T-helper 17 cell (primary cell): ENCODE measurements around the gene REXO4. TPM values are rescaled to one million over a fixed set of nuclear protein-coding genes. Genes with fewer than 3 reads are reported as not detected.

ENCODE experiments used
- ATAC-seq: fragments of 150-1000 bp; cut with Tn5 transposase; 2 replicates; pipeline ENCODE4 v1.10.0; 2021; ENCODE audit warnings: mild to moderate bottlenecking, moderate library complexity
- DNase-seq, 3 donors: peaks; one replicate each; pipeline versions ENCODE4 v3.0.0 to v3.0.0-alpha.2; 2020 to 2021
- H3K9me3 ChIP-seq: one replicate; pipeline ENCODE4 v1.7.0; 2013; ENCODE audit warnings: low read length, mild to moderate bottlenecking; ENCODE audit not compliant: control insufficient read depth, poor library complexity, severe bottlenecking
- H3K27ac Mint-ChIP-seq: one replicate; pipeline ENCODE4 v1.8.0; 2022; ENCODE audit warnings: mild to moderate bottlenecking, moderate library complexity, mixed read lengths
- H3K27me3 Mint-ChIP-seq: one replicate; pipeline ENCODE4 v1.8.0; 2022; ENCODE audit warnings: mixed read lengths
- H3K36me3 Mint-ChIP-seq: one replicate; pipeline ENCODE4 v1.8.0; 2022; ENCODE audit warnings: low read depth, mixed read lengths
- H3K4me1 Mint-ChIP-seq: one replicate; pipeline ENCODE4 v1.8.0; 2022; ENCODE audit warnings: mild to moderate bottlenecking, mixed read lengths
- H3K4me3 Mint-ChIP-seq: one replicate; pipeline ENCODE4 v1.8.0; 2022; ENCODE audit warnings: mild to moderate bottlenecking, moderate library complexity, mixed read lengths
- total RNA-seq, 4 donors: library from RNA in 2 of 4; stranded (reverse) in 2 of 4; gene quantifications; one replicate each; pipeline ENCODE4 v1.2.3 and lab custom pipeline; 2022 to 2026

Gene REXO4
- total RNA-seq (10 to 100 TPM; 17.0 to 23.4 TPM), total RNA-seq (lab: John Stamatoyannopoulos, UW) (27.1 to 39.9 reads per million in 2 donors)

GRCh38 chr9:133417541-133418461, at the start of gene REXO4:
TSS of gene REXO4 (minus strand) at chr9:133418010. CDS start at chr9:133417844, 166 bp downstream.
- peak within 1 kb of the TSS; percentile 90 for H3K4me3 Mint-ChIP-seq
- no peaks in the 10 kb centered on the region for H3K36me3 Mint-ChIP-seq
- no peaks in the 10 kb centered on the region for H3K9me3 ChIP-seq
- H3K27ac Mint-ChIP-seq, result peak within 1 kb of the TSS; percentile 91
- DNase-seq (peak; percentile 54 to 80 (median 64)), ATAC-seq (peak; percentile 87)
- H3K27me3 Mint-ChIP-seq, result no peaks in the 10 kb centered on the region
- H3K4me1 Mint-ChIP-seq, result peaks cover 38% of the 10 kb centered on the region

GRCh38 chr9:133467101-133467500, 49.3 kb upstream of the REXO4 start:
- H3K27me3 Mint-ChIP-seq, result no peaks in the 10 kb centered on the region
- peaks cover 4% of the 10 kb centered on the region for H3K4me1 Mint-ChIP-seq
- H3K9me3 ChIP-seq, result no peaks in the 10 kb centered on the region
- H3K36me3 Mint-ChIP-seq, result no peaks in the 10 kb centered on the region
- no peak overlapping the region for H3K4me3 Mint-ChIP-seq
- DNase-seq (no peak), ATAC-seq (no peak)
- no peak overlapping the region for H3K27ac Mint-ChIP-seq

GRCh38 chr9:133465984-133466383, 48.2 kb upstream of the REXO4 start:
- Mint-ChIP-seq H3K27me3 (no peaks in the 10 kb centered on the region), H3K4me1 (peaks cover 4% of the 10 kb centered on the region), H3K27ac (no peak overlapping the region)

GRCh38 chr9:133464638-133465037, 46.8 kb upstream of the REXO4 start:
- Mint-ChIP-seq H3K27ac (no peak overlapping the region), H3K27me3 (no peaks in the 10 kb centered on the region), H3K4me1 (peaks cover 10% of the 10 kb centered on the region), H3K4me3 (no peak overlapping the region), H3K36me3 (no peaks in the 10 kb centered on the region)
- DNase-seq, result no peak
- no peak for ATAC-seq
- no peaks in the 10 kb centered on the region for H3K9me3 ChIP-seq

More at GRCh38 chr9:133465984-133466383, 48.2 kb upstream of the REXO4 start:
- no peak for DNase-seq
- no peaks in the 10 kb centered on the region for H3K9me3 ChIP-seq
- ATAC-seq, result no peak
- Mint-ChIP-seq H3K4me3 (no peak overlapping the region), H3K36me3 (no peaks in the 10 kb centered on the region)

- Mint-ChIP-seq H3K4me3 (no peak overlapping the region), H3K4me1 (peaks cover 10% of the 10 kb centered on the region), H3K27ac (no peak overlapping the region), H3K36me3 (no peaks in the 10 kb centered on the region), H3K27me3 (no peaks in the 10 kb centered on the region)
- DNase-seq (no peak), ATAC-seq (no peak)
- no peaks in the 10 kb centered on the region for H3K9me3 ChIP-seq
Measured at GRCh38 chr9:133463864-133464615, 46.2 kb upstream of the REXO4 start.

- H3K27ac Mint-ChIP-seq, result no peak overlapping the region
- no peak for ATAC-seq
- peaks cover 10% of the 10 kb centered on the region for H3K4me1 Mint-ChIP-seq
- no peaks in the 10 kb centered on the region for H3K36me3 Mint-ChIP-seq
- DNase-seq, result no peak
- H3K27me3 Mint-ChIP-seq, result no peaks in the 10 kb centered on the region
- no peaks in the 10 kb centered on the region for H3K9me3 ChIP-seq
- no peak overlapping the region for H3K4me3 Mint-ChIP-seq
Measured at GRCh38 chr9:133463234-133463863, 45.5 kb upstream of the REXO4 start.

- no peaks in the 10 kb centered on the region for H3K9me3 ChIP-seq
- H3K36me3 Mint-ChIP-seq, result no peaks in the 10 kb centered on the region
- H3K27me3 Mint-ChIP-seq, result no peaks in the 10 kb centered on the region
- peaks cover 10% of the 10 kb centered on the region for H3K4me1 Mint-ChIP-seq
- H3K4me3 Mint-ChIP-seq, result no peak overlapping the region
- no peak for DNase-seq
- no peak for ATAC-seq
- no peak overlapping the region for H3K27ac Mint-ChIP-seq
Measured at GRCh38 chr9:133461975-133462374, 44.2 kb upstream of the REXO4 start.

GRCh38 chr9:133460405-133461175, 42.8 kb upstream of the REXO4 start:
- DNase-seq (peak in 2 of 3 donors; percentile 38 to 54), ATAC-seq (peak; percentile 22)
- H3K4me3 Mint-ChIP-seq, result peak overlapping the region; percentile 77
- peak overlapping the region; percentile 86 for H3K27ac Mint-ChIP-seq
- no peaks in the 10 kb centered on the region for H3K36me3 Mint-ChIP-seq
- peaks cover 10% of the 10 kb centered on the region for H3K4me1 Mint-ChIP-seq
- H3K27me3 Mint-ChIP-seq, result no peaks in the 10 kb centered on the region
- no peaks in the 10 kb centered on the region for H3K9me3 ChIP-seq

- Mint-ChIP-seq H3K27me3 (peaks cover under 1% of the 10 kb centered on the region), H3K4me3 (peak within 1 kb of the TSS; percentile 95), H3K36me3 (no peaks in the 10 kb centered on the region), H3K4me1 (peaks cover 10% of the 10 kb centered on the region), H3K27ac (peak within 1 kb of the TSS; percentile 86)
- peak; percentile 85 for ATAC-seq
- DNase-seq, result peak; percentile 77 to 92 (median 90)
- H3K9me3 ChIP-seq, result no peaks in the 10 kb centered on the region
Measured at GRCh38 chr9:133459476-133460404, 41.9 kb upstream of the REXO4 start, which contains the start of gene CACFD1. TSS of gene CACFD1 (plus strand) at chr9:133459978. CDS start at chr9:133460067, 89 bp downstream.

GRCh38 chr9:133458643-133459312, 41.0 kb upstream of the REXO4 start:
- Mint-ChIP-seq H3K4me1 (peaks cover 10% of the 10 kb centered on the region), H3K4me3 (peak overlapping the region; percentile 95), H3K27ac (peak overlapping the region; percentile 43), H3K36me3 (no peaks in the 10 kb centered on the region), H3K27me3 (peaks cover 10% of the 10 kb centered on the region)
- ATAC-seq (no peak), DNase-seq (no peak)
- H3K9me3 ChIP-seq, result no peaks in the 10 kb centered on the region

GRCh38 chr9:133457748-133458147, 39.9 kb upstream of the REXO4 start:
- no peak for DNase-seq
- no peaks in the 10 kb centered on the region for H3K9me3 ChIP-seq
- Mint-ChIP-seq H3K36me3 (no peaks in the 10 kb centered on the region), H3K4me1 (peaks cover 10% of the 10 kb centered on the region), H3K4me3 (no peak overlapping the region), H3K27ac (no peak overlapping the region), H3K27me3 (peaks cover 12% of the 10 kb centered on the region)
- ATAC-seq, result no peak
